C4-2B (cell line): ENCODE measurements around the gene RTEL1.

Experiments used
- H3K27ac ChIP-seq: fragments of 450-650 bp; 2 replicates; pipeline ENCODE4 v1.5.1; 2017
- CTCF ChIP-seq: fragments of 450-650 bp; conservative IDR thresholded peaks from 2 replicates; pipeline ENCODE4 v1.5.1; 2017; ENCODE audit warnings: mild to moderate bottlenecking
- ZFX ChIP-seq: fragments of 450-650 bp; IDR thresholded peaks from 2 replicates; pipeline ENCODE4 v1.6.1; 2017

The RTEL1 gene

GRCh38 chr20:63685269-63686026 lies 27.3 kb downstream of the RTEL1 start:
- no peak for TF ChIP-seq ZFX
- no peak for TF ChIP-seq CTCF
- H3K27ac ChIP-seq: no peak overlapping the region

- no peak overlapping the region for H3K27ac ChIP-seq
- TF ChIP-seq ZFX: no peak
- no peak for TF ChIP-seq CTCF
Measured at GRCh38 chr20:63686094-63686491, 28.0 kb downstream of the RTEL1 start.

GRCh38 chr20:63686492-63687321 lies 28.6 kb downstream of the RTEL1 start:
- no peak for TF ChIP-seq CTCF
- no peak for TF ChIP-seq ZFX
- H3K27ac ChIP-seq: no peak overlapping the region

- TF ChIP-seq CTCF: no peak
- no peak for TF ChIP-seq ZFX
- H3K27ac ChIP-seq: no peak overlapping the region
Measured at GRCh38 chr20:63687419-63688178, 29.5 kb downstream of the RTEL1 start.

- no peak for TF ChIP-seq ZFX
- no peak for TF ChIP-seq CTCF
- no peak overlapping the region for H3K27ac ChIP-seq
Measured at GRCh38 chr20:63688228-63689045, 30.3 kb downstream of the RTEL1 start.

- no peak for TF ChIP-seq ZFX
- no peak for TF ChIP-seq CTCF
Measured at GRCh38 chr20:63689046-63690002, 31.2 kb downstream of the RTEL1 start.

More at GRCh38 chr20:63689046-63690002, 31.2 kb downstream of the RTEL1 start:
- H3K27ac ChIP-seq: no peak overlapping the region
